ENCODE data around the gene VWA1. TPM values are rescaled to one million over a fixed set of nuclear protein-coding genes. Genes with fewer than 3 reads are reported as not detected.

VWA1 gene
- total RNA-seq, 2 donors from 2014 or later, result 47.1 to 55.5 TPM

GRCh38 chr1:1487701-1488100 is 52.2 kb downstream of the VWA1 start:
- peaks cover 13 to 20% of the 10 kb centered on the region in 2 donors for H3K36me3 ChIP-seq (replicated peaks in 1 of 2; ENCODE audit: insufficient read depth in 1 of 2, low read depth in 2 of 2)
- WGBS, 2 donors, result 92 to 95% methylated on average over 12 to 18 of the region's 18 CpGs

GRCh38 chr1:1489231-1489630 is 53.7 kb downstream of the VWA1 start:
- Histone ChIP-seq H3K27me3 (no peaks in the 10 kb centered on the region), H3K36me3 (replicated peaks in 1 of 2; ENCODE audit: insufficient read depth in 1 of 2, low read depth in 2 of 2) (peaks cover 7 to 11% of the 10 kb centered on the region in 2 donors), H3K4me1 (no peaks in the 10 kb centered on the region), H3K27ac (no peak overlapping the region), H3K4me3 (no peak overlapping the region), H3K9me3 (no peaks in the 10 kb centered on the region)
- ATAC-seq (no peak), DNase-seq (no peak)
- intact Hi-C loops (cut with DNase I), result no loop called here
- 96% methylated on average over 10 to 14 of the region's 16 CpGs for WGBS, 2 donors
- no peak for TF ChIP-seq POLR2A (IDR thresholded peaks at IDR 0.05)
- TF ChIP-seq, protein P1, sequence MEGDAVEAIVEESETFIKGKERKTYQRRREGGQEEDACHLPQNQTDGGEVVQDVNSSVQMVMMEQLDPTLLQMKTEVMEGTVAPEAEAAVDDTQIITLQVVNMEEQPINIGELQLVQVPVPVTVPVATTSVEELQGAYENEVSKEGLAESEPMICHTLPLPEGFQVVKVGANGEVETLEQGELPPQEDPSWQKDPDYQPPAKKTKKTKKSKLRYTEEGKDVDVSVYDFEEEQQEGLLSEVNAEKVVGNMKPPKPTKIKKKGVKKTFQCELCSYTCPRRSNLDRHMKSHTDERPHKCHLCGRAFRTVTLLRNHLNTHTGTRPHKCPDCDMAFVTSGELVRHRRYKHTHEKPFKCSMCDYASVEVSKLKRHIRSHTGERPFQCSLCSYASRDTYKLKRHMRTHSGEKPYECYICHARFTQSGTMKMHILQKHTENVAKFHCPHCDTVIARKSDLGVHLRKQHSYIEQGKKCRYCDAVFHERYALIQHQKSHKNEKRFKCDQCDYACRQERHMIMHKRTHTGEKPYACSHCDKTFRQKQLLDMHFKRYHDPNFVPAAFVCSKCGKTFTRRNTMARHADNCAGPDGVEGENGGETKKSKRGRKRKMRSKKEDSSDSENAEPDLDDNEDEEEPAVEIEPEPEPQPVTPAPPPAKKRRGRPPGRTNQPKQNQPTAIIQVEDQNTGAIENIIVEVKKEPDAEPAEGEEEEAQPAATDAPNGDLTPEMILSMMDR (IDR thresholded peaks at IDR 0.05), result no peak

More at GRCh38 chr1:1487701-1488100, 52.2 kb downstream of the VWA1 start:
- no peak overlapping the region for H3K27ac ChIP-seq
- no peaks in the 10 kb centered on the region for H3K9me3 ChIP-seq
- intact Hi-C loops (cut with DNase I), result no loop called here
- no peak for DNase-seq
- no peaks in the 10 kb centered on the region for H3K27me3 ChIP-seq
- H3K4me1 ChIP-seq, result no peaks in the 10 kb centered on the region
- no peak overlapping the region for H3K4me3 ChIP-seq
- no peak for TF ChIP-seq POLR2A (IDR thresholded peaks at IDR 0.05)
- TF ChIP-seq, protein P1 (IDR thresholded peaks at IDR 0.05), result no peak
- no peak for ATAC-seq

DNA sequence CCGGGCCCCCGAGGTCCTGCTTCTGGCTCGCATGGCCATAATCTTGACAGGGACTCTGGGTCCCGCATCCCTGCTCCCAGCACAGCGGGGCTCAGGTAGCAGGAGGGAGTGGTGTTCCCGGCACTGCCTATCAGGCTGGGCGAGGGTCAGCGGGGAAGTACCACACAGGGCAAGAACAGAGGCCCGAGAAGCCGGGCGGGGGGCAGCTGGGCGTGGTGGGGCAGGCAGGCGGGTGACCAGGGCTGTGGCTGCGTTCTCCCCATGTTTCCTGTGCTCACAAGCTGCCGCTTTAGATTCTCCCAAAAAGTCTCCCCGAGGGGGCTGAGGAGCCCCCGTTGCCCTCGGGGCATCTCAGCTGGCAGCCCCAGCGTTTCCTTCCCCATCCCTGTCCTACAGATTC is 54.4 kb downstream of the VWA1 start:
- 95 to 100% methylated on average over 5 to 18 of the region's 19 CpGs for WGBS, 2 donors

DNA sequence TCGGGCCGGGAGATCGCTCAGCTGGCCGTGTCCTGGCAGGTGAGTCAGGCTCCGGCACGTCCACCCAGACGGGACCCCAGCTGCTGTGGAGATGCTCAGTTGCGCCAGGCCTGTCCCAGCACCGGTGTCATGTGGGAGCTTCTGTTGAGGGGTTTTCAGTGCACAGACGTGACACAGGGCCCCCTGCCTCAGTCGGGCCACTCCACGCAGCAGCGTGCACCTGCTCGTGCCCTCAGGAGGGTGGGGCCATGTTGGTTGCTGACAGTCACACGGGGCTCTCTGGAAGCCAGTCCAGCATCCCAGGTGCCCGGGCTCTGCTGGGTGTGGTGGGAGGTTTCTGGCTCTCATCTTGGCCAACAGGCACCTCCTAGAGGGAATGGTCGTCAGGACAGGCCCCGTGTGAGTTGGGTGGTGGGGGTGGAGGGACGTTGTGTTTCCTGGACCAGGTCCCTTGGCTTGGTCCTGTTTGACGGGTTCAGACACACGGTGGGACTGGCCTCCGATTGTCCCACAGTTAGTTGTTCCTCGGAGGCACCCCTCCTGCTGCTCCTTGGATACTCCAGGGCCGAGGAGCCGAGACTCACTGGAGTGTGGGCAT is 55.2 kb downstream of the VWA1 start:
- Histone ChIP-seq H3K9me3 (no peaks in the 10 kb centered on the region), H3K4me3 (no peak overlapping the region), H3K4me1 (no peaks in the 10 kb centered on the region), H3K36me3 (replicated peaks in 1 of 2; ENCODE audit: insufficient read depth in 1 of 2, low read depth in 2 of 2) (peaks cover 7 to 9% of the 10 kb centered on the region in 2 donors), H3K27me3 (no peaks in the 10 kb centered on the region), H3K27ac (no peak overlapping the region)
- TF ChIP-seq, protein P1 (IDR thresholded peaks at IDR 0.05), result no peak
- no peak for TF ChIP-seq POLR2A (IDR thresholded peaks at IDR 0.05)
- 96 to 100% methylated on average over 2 to 21 of the region's 25 CpGs for WGBS, 2 donors
- no peak for DNase-seq
- ATAC-seq, result no peak
- intact Hi-C loops (cut with DNase I), result loop anchor here (10.0 kb wide), 1 partner anchor 96 kb away; the partner anchor contains the start of gene CCNL2

More for the DNA sequence above, 54.4 kb downstream of the VWA1 start:
- H3K27ac ChIP-seq, result no peak overlapping the region
- no peaks in the 10 kb centered on the region for H3K4me1 ChIP-seq
- ATAC-seq (no peak), DNase-seq (no peak)
- H3K27me3 ChIP-seq, result no peaks in the 10 kb centered on the region
- peaks cover 7 to 9% of the 10 kb centered on the region in 2 donors for H3K36me3 ChIP-seq (replicated peaks in 1 of 2; ENCODE audit: insufficient read depth in 1 of 2, low read depth in 2 of 2)
- intact Hi-C loops (cut with DNase I), result loop anchor here (10.0 kb wide), 1 partner anchor 95 kb away; the partner anchor contains the start of gene CCNL2
- H3K4me3 ChIP-seq, result no peak overlapping the region
- no peaks in the 10 kb centered on the region for H3K9me3 ChIP-seq
- TF ChIP-seq, protein P1 (IDR thresholded peaks at IDR 0.05), result no peak
- no peak for TF ChIP-seq POLR2A (IDR thresholded peaks at IDR 0.05)

GRCh38 chr1:1491601-1492000 is 56.1 kb downstream of the VWA1 start:
- TF ChIP-seq POLR2A (IDR thresholded peaks at IDR 0.05), result no peak
- TF ChIP-seq, protein P1 (IDR thresholded peaks at IDR 0.05), result no peak
- no peaks in the 10 kb centered on the region for H3K4me1 ChIP-seq
- no peak overlapping the region for H3K27ac ChIP-seq
- ATAC-seq, result no peak
- peaks cover 7 to 9% of the 10 kb centered on the region in 2 donors for H3K36me3 ChIP-seq (replicated peaks in 1 of 2; ENCODE audit: insufficient read depth in 1 of 2, low read depth in 2 of 2)
- 95 to 98% methylated on average over 10 of the region's 10 CpGs for WGBS, 2 donors
- no peaks in the 10 kb centered on the region for H3K9me3 ChIP-seq
- DNase-seq, result no peak
- intact Hi-C loops (cut with DNase I), result loop anchor here (10.0 kb wide), 1 partner anchor 97 kb away; the partner anchor contains the start of gene CCNL2
- no peak overlapping the region for H3K4me3 ChIP-seq
- H3K27me3 ChIP-seq, result no peaks in the 10 kb centered on the region
